Measurements from ENCODE around the gene MTCL1.

Gene MTCL1

GRCh38 chr18:8715599-8715998 is 10.2 kb downstream of the MTCL1 start:
- DNase-seq = no peak

DNA sequence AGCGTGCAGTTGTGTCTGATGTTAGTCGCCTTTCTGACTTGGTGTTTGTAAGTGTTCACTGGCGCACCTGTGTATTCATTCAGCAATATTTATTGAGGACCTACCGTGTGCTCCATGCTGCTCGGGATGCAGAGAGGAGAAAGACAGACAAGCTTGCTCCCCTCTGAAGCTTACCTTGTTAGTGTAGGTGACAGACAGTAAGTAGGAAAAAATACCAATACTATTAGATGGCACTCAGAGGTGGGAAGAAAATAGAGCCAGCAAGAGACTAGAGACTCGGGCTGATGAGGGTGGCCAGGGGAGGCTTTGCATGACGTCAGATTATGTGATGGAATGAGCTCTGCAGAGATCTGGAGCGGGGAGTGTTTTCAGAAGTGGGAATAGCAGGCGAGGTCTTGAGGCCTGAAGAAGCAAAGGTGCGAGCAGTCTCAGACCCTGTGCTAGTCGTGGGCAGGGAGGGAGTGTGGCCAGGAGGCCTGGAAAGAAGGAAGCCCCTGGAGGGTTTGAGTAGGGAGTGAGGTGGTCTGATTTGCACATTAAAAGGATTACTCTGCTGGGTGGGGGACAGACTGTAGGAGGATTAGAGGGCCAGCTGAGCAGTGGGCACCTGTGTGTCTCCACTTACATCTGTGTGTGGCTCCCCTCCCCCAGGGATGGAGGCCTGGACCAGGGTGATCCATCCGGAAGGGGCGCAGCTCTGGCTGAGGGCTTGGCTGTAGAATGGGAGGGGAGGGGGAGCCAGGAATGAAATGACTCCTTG is 11.8 kb downstream of the MTCL1 start:
- no peak for DNase-seq

DNA sequence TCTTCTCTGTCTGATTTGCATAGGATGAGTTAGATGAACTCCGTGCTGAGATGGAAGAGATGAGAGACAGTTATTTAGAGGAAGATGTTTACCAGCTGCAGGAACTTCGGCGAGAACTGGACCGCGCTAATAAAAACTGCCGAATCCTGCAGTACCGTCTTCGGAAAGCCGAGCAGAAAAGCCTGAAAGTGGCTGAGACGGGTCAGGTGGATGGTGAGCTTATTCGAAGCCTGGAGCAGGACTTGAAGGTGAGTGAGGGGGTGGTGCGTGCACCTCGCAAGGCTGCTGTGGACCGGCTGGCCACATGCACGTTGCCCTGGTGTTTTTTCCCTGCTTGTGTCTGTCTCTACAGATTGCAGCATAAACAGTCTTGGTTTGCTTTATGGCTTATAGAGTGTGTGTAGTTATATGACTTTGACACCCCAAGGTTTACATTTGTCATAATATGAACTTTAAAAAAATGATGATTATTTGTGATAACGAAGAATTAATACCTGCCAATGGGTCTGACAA is 13.1 kb downstream of the MTCL1 start:
- no peak for DNase-seq

GRCh38 chr18:8719192-8719591 is 13.8 kb downstream of the MTCL1 start:
- DNase-seq = no peak

DNA sequence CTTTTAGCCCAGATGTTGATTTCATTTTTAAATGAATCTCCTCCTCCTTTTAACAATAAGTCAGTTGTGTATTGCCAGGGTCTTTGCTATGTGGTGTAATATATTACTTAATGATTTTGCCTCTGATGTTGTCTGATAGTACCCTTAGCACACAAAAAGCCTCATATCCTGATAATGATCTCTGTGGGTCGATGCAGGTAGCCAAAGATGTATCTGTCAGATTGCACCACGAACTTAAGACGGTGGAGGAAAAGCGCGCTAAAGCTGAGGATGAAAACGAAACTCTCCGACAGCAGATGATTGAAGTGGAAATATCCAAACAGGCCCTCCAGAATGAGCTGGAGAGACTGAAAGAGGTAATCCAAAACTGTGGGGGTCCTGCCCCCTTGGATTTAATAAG is 14.8 kb downstream of the MTCL1 start:
- no peak for DNase-seq

- no peak for DNase-seq
These were observed 15.8 kb downstream of the MTCL1 start for GRCh38 chr18:8721094-8721669.

GRCh38 chr18:8721716-8722115 is 16.4 kb downstream of the MTCL1 start:
- no peak for DNase-seq

DNA sequence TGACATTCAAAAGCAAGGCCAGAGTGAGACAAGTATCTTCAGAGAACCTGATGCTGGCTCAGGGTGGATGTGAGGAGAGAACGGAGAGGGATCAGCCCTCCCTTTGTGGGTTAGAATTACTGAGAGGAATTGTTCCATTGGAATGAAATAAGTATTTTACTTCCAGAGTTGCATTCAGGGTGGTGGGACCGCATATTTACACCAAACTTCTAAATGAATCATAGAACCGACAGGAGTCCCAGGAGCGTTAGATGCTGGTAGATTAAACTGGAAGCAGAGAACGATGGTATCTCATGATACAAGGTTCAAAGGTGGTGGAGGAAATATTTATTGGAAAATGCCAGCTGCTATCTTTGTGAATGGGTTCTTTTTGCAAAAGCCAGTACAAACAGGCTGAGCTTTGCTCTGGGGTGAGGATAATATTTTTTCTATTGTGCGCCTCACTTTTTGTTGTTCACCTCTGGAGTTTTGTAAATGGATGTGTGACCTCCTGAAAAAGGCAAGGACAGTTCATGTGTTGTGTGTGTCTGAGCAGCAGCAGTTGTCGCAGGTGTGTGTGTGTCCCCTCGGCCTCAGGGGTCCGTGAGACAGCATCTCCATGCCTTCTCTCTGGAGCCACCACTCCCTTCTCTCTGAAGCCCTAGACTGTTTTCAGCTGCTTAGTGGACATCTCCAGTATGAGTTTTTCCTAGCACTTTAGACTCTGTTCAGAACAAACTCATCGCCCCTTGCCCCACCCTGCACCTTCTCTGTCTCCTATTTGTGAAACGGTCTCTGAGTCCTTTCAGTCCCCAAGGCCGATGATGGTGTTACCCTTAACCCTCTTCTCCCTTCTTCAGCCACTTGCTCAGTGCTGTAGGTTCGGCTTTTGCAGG is 17.8 kb downstream of the MTCL1 start:
- no peak for DNase-seq

GRCh38 chr18:8724452-8724851 is 19.1 kb downstream of the MTCL1 start:
- DNase-seq = no peak

- DNase-seq = no peak
These were observed 20.9 kb downstream of the MTCL1 start for GRCh38 chr18:8726281-8726680.

- no peak for DNase-seq
These were observed 21.8 kb downstream of the MTCL1 start for GRCh38 chr18:8726963-8727705.

DNA sequence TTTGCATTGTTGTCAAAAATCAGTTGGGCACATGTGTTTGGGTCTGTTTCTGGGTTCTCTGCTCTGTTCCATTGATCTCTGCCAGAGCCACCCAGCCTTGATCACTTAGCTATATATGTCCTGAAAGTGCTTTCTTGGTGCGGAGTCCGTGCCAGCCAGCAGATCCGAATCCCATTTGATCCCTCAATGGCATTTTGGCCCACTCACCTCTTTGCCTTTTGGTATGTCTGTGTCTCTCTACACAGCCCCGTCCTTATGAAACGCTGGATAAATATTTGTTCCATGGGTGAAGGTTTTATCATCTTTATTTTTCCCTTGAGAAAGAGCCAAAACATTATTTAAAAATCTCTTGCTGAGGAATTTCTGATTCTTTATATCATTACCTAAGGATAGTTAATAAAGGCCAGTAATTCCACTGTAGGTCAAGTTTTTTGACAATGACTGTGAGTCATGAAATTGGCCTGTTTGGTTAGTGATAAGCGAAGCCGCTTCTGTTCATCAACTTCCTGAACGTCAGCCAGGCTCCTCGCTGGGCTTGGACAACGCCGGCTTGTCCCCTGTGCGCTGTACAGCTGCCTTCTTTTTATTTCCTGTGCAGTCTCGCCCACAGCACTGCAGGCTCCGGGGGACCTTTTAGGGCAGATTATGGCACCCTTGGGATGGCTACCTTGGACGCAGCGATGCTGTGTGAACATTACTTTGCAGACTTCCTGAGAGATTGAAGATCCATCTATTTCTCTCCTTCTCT is 24.9 kb downstream of the MTCL1 start:
- DNase-seq = no peak

- DNase-seq = no peak
These were observed 27.3 kb downstream of the MTCL1 start for GRCh38 chr18:8732442-8733360.

- no peak for DNase-seq
These were observed 29.1 kb downstream of the MTCL1 start for GRCh38 chr18:8734496-8734895.

DNA sequence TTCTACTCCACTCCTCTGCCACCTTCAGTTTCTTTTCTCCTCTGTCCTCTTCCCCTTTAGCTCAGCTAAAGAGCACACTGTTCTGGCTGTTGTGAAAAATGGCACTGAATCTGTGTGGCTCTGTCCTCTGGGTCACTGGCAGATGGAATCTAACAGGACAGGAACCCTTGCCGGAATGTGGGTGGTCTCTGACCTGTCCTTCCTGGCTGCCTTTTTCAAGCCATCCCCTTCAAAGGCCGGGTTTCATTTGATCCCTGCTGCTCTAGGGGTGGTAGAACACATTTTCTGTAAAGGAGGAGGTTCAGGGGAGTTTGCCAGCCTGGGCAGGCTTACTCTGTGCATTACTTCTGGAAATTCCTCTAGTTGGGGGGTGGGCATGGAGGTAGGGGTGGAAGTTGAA is 29.9 kb downstream of the MTCL1 start:
- DNase-seq = no peak

- no peak for DNase-seq
These were observed 35.8 kb downstream of the MTCL1 start for GRCh38 chr18:8741117-8741516.

DNA sequence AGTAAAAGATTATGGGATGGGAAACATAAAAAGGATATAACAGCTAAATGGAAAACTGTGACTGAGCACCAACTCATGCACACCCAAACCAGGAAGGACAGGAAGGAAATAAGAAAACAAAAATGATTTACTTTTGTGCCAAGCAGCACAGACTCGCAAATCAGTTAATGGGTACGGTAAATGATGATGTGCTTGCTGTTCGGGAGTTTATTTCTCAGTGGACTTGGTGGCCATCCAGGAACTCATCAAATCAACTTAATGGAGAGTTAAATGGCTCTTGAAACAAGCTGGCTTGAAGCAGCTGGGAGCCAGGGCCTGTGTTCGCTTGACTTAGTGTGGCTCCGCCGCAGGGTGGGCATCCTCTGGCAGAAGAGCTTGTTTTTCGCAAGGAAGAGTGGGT is 36.2 kb downstream of the MTCL1 start:
- no peak for DNase-seq

- DNase-seq = no peak
These were observed 37.3 kb downstream of the MTCL1 start for GRCh38 chr18:8742387-8743361.

DNA sequence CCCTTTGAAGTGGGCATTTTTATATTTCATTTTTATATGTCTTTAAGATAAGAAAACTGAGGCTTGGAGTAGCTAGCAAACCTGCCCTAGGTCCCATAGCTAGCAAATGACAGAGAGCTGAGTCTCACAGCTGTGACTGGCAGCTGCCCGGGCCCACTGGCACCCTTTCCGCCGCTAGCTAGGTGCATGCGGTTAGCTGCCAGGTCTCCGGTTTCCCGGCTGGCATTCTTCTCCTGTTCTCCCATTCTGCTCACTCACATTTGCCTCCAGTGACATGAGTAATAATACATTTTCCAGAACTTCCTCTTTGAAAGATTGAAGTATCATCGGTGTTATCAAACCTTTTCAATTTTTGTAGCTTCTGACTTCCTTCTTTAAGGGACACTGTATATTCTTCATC is 38.7 kb downstream of the MTCL1 start:
- no peak for DNase-seq

- no peak for DNase-seq
These were observed 39.3 kb downstream of the MTCL1 start for GRCh38 chr18:8744656-8745055.
